ENCODE measurements around the gene TBC1D17. TPM values are rescaled to one million over a fixed set of nuclear protein-coding genes. Genes with fewer than 3 reads are reported as not detected.

TBC1D17 gene
- total RNA-seq, 5 donors from 2014 or later (not counting 1 experiment from before 2014, with no cell fraction given) = 46.5 to 102 (median 88.6) TPM

GRCh38 chr19:49839713-49840112 is 37.8 kb upstream of the TBC1D17 start:
- 100% methylated on average over 3 of the region's 11 CpGs for WGBS (ENCODE audit: insufficient coverage)
- no peak for ATAC-seq (replicated peaks in 1 of 4)
- H3K4me1 Mint-ChIP-seq = no peaks in the 10 kb centered on the region

DNA sequence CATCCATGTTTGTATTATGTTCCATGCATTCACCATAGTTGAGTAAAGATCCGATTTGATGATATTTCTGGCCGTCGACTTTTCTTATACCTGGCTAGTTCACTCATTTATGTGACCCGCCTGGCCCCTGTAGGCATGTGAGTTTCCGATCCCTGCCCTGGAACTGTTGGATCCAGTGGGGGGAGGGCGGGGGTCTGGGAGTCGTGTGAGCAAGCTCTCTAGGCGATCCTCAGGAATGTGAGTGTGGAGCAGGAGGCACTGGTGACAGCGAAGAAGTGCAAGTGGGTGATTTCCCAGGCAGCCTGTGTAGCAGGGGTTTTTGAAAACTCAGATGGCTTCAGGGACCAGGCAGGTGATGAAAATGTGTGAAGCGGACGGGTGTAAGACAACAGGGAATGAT is 37.2 kb upstream of the TBC1D17 start:
- peaks cover 8 to 31% of the 10 kb centered on the region in 2 donors for H3K36me3 ChIP-seq (ENCODE audit: control insufficient read depth in 2 of 2, extremely low read depth in 1 of 2, insufficient read depth in 1 of 2, low read length in 1 of 2)
- no peak overlapping the region for H3K4me3 Mint-ChIP-seq

More at GRCh38 chr19:49839713-49840112, 37.8 kb upstream of the TBC1D17 start:
- DNase-seq = no peak
- Histone ChIP-seq H3K36me3 (ENCODE audit: control insufficient read depth in 2 of 2, extremely low read depth in 1 of 2, insufficient read depth in 1 of 2, low read length in 1 of 2) (peaks cover 12 to 36% of the 10 kb centered on the region in 2 donors), H3K27ac (ENCODE audit: low read length) (no peak overlapping the region), H3K4me3 (ENCODE audit: control insufficient read depth in 1 of 2, extremely low read depth in 1 of 2, low read length in 1 of 2) (no peak overlapping the region), H3K27me3 (replicated peaks in 1 of 2; ENCODE audit: control insufficient read depth in 2 of 2, extremely low read depth in 1 of 2, insufficient read depth in 2 of 2, low read length in 1 of 2) (no peaks in the 10 kb centered on the region), H3K4me1 (ENCODE audit: control insufficient read depth in 1 of 2, extremely low read depth in 1 of 2, insufficient read depth in 2 of 2, low read length in 2 of 2) (no peaks in the 10 kb centered on the region), H3K9me3 (no peaks in the 10 kb centered on the region)
- POLR2A ChIA-PET = no interaction called here
- Mint-ChIP-seq H3K27ac (no peak overlapping the region), H3K27me3 (no peaks in the 10 kb centered on the region), H3K9me3 (no peaks in the 10 kb centered on the region), H3K4me3 (no peak overlapping the region), H3K36me3 (peaks cover 31% of the 10 kb centered on the region)
- CTCF ChIA-PET = no interaction called here

GRCh38 chr19:49840736-49841249 is 36.7 kb upstream of the TBC1D17 start:
- Mint-ChIP-seq H3K36me3 (peaks cover 24% of the 10 kb centered on the region), H3K27me3 (no peaks in the 10 kb centered on the region), H3K4me1 (no peaks in the 10 kb centered on the region), H3K9me3 (no peaks in the 10 kb centered on the region), H3K27ac (peak overlapping the region in 1 of 2 donors; percentile 39), H3K4me3 (no peak overlapping the region)
- no peak overlapping the region for H3K4me3 ChIP-seq (ENCODE audit: control insufficient read depth in 1 of 2, extremely low read depth in 1 of 2, low read length in 1 of 2)
- ATAC-seq (replicated peaks in 1 of 4) = no peak
- no peaks in the 10 kb centered on the region for H3K9me3 ChIP-seq
- H3K36me3 ChIP-seq (ENCODE audit: control insufficient read depth in 2 of 2, extremely low read depth in 1 of 2, insufficient read depth in 1 of 2, low read length in 1 of 2) = peaks cover 7 to 26% of the 10 kb centered on the region in 2 donors
- H3K27ac ChIP-seq (ENCODE audit: low read length) = no peak overlapping the region
- H3K4me1 ChIP-seq (ENCODE audit: control insufficient read depth in 1 of 2, extremely low read depth in 1 of 2, insufficient read depth in 2 of 2, low read length in 2 of 2) = no peaks in the 10 kb centered on the region
- CTCF ChIA-PET = no interaction called here
- POLR2A ChIA-PET = no interaction called here
- H3K27me3 ChIP-seq (replicated peaks in 1 of 2; ENCODE audit: control insufficient read depth in 2 of 2, extremely low read depth in 1 of 2, insufficient read depth in 2 of 2, low read length in 1 of 2) = no peaks in the 10 kb centered on the region
- WGBS (ENCODE audit: insufficient coverage) = 98% methylated on average over 12 of the region's 17 CpGs
- no peak for DNase-seq

More for the DNA sequence above, 37.2 kb upstream of the TBC1D17 start:
- ATAC-seq (replicated peaks in 1 of 4) (no peak), DNase-seq (no peak)
- 83% methylated on average over 3 of the region's 11 CpGs for WGBS (ENCODE audit: insufficient coverage)
- Histone ChIP-seq H3K27ac (ENCODE audit: low read length) (no peak overlapping the region), H3K4me3 (ENCODE audit: control insufficient read depth in 1 of 2, extremely low read depth in 1 of 2, low read length in 1 of 2) (no peak overlapping the region), H3K4me1 (ENCODE audit: control insufficient read depth in 1 of 2, extremely low read depth in 1 of 2, insufficient read depth in 2 of 2, low read length in 2 of 2) (no peaks in the 10 kb centered on the region), H3K9me3 (no peaks in the 10 kb centered on the region), H3K27me3 (replicated peaks in 1 of 2; ENCODE audit: control insufficient read depth in 2 of 2, extremely low read depth in 1 of 2, insufficient read depth in 2 of 2, low read length in 1 of 2) (no peaks in the 10 kb centered on the region)
- Mint-ChIP-seq H3K9me3 (no peaks in the 10 kb centered on the region), H3K4me1 (no peaks in the 10 kb centered on the region), H3K27me3 (no peaks in the 10 kb centered on the region), H3K27ac (no peak overlapping the region), H3K36me3 (peaks cover 25% of the 10 kb centered on the region)
- ChIA-PET CTCF (no interaction called here), POLR2A (no interaction called here)

DNA sequence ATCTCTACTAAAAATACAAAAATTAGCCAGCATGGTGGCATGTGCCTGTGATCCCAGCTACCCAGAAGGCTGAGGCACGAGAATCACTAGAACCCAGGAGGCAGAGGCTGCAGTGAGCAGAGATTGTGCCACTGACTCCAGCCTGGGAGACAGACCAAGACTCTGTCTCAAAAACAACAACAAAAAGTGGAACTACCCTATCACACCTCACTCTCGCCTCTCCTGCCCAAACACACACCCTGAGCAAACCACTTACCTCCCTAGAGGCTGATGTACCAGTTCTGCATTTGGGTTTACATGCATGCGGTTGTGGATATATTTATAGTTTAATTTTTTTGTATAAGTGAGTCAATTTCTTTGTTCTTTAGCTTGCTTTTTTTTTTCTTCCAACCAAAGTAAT is 34.2 kb upstream of the TBC1D17 start:
- DNase-seq (no peak), ATAC-seq (replicated peaks in 1 of 4) (no peak)
- H3K27ac ChIP-seq (ENCODE audit: low read length) = no peak overlapping the region
- CTCF ChIA-PET = no interaction called here
- Mint-ChIP-seq H3K4me3 (no peak overlapping the region), H3K27me3 (no peaks in the 10 kb centered on the region), H3K27ac (no peak overlapping the region), H3K4me1 (peaks cover 3 to 7% (median 4%) of the 10 kb centered on the region in 3 donors), H3K9me3 (no peaks in the 10 kb centered on the region), H3K36me3 (peaks cover 11% of the 10 kb centered on the region)
- no peaks in the 10 kb centered on the region for H3K9me3 ChIP-seq
- POLR2A ChIA-PET = no interaction called here
- H3K27me3 ChIP-seq (replicated peaks in 1 of 2; ENCODE audit: control insufficient read depth in 2 of 2, extremely low read depth in 1 of 2, insufficient read depth in 2 of 2, low read length in 1 of 2) = no peaks in the 10 kb centered on the region
- peaks cover 0 to 12% of the 10 kb centered on the region in 2 donors for H3K36me3 ChIP-seq (ENCODE audit: control insufficient read depth in 2 of 2, extremely low read depth in 1 of 2, insufficient read depth in 1 of 2, low read length in 1 of 2)
- WGBS (ENCODE audit: insufficient coverage) = 100% methylated on average over 1 of the region's 3 CpGs
- peaks cover 0 to 4% of the 10 kb centered on the region in 2 experiments for H3K4me1 ChIP-seq (ENCODE audit: control insufficient read depth in 1 of 2, extremely low read depth in 1 of 2, insufficient read depth in 2 of 2, low read length in 2 of 2)
- no peak overlapping the region for H3K4me3 ChIP-seq (ENCODE audit: control insufficient read depth in 1 of 2, extremely low read depth in 1 of 2, low read length in 1 of 2)

GRCh38 chr19:49844138-49845095 is 33.1 kb upstream of the TBC1D17 start:
- peaks cover 0 to 7% of the 10 kb centered on the region in 2 experiments for H3K4me1 ChIP-seq (ENCODE audit: control insufficient read depth in 1 of 2, extremely low read depth in 1 of 2, insufficient read depth in 2 of 2, low read length in 2 of 2)
- H3K27me3 ChIP-seq (replicated peaks in 1 of 2; ENCODE audit: control insufficient read depth in 2 of 2, extremely low read depth in 1 of 2, insufficient read depth in 2 of 2, low read length in 1 of 2) = no peaks in the 10 kb centered on the region
- H3K4me3 ChIP-seq (ENCODE audit: control insufficient read depth in 1 of 2, extremely low read depth in 1 of 2, low read length in 1 of 2) = no peak overlapping the region
- ATAC-seq (replicated peaks in 1 of 4) (no peak), DNase-seq (no peak)
- Mint-ChIP-seq H3K4me1 (peaks cover 14 to 17% (median 14%) of the 10 kb centered on the region in 3 donors), H3K9me3 (peaks cover 0 to 5% (median 5%) of the 10 kb centered on the region in 3 donors), H3K27ac (no peak overlapping the region), H3K36me3 (peaks cover 4% of the 10 kb centered on the region), H3K4me3 (no peak overlapping the region), H3K27me3 (no peaks in the 10 kb centered on the region)
- ChIA-PET CTCF (no interaction called here), POLR2A (no interaction called here)
- peaks cover 0 to 4% of the 10 kb centered on the region in 2 donors for H3K36me3 ChIP-seq (ENCODE audit: control insufficient read depth in 2 of 2, extremely low read depth in 1 of 2, insufficient read depth in 1 of 2, low read length in 1 of 2)
- no peaks in the 10 kb centered on the region for H3K9me3 ChIP-seq
- H3K27ac ChIP-seq (ENCODE audit: low read length) = no peak overlapping the region
- 90% methylated on average over 15 of the region's 18 CpGs for WGBS (ENCODE audit: insufficient coverage)

DNA sequence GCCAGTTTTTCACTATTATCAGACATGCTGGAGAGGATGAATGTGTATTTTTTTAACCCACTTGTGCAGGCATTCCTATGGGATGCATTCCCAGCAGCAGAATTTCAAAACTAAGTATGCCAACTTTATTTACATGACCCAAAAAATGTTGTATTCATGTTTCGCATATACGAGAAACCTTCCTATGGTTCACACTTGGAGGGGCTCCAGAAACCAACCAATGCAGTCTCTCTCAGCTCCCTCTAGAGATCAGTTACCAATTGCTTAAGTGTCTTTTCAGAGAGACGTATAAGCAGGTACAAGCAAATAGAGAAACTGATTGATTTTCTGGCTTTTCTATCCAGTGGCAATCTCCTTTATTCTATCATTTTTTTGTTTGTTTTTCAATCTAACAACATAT is 32.1 kb upstream of the TBC1D17 start:
- Histone ChIP-seq H3K4me1 (ENCODE audit: control insufficient read depth in 1 of 2, extremely low read depth in 1 of 2, insufficient read depth in 2 of 2, low read length in 2 of 2) (peaks cover 0 to 14% of the 10 kb centered on the region in 2 experiments), H3K9me3 (no peaks in the 10 kb centered on the region), H3K27me3 (replicated peaks in 1 of 2; ENCODE audit: control insufficient read depth in 2 of 2, extremely low read depth in 1 of 2, insufficient read depth in 2 of 2, low read length in 1 of 2) (no peaks in the 10 kb centered on the region), H3K4me3 (ENCODE audit: control insufficient read depth in 1 of 2, extremely low read depth in 1 of 2, low read length in 1 of 2) (no peak overlapping the region), H3K27ac (ENCODE audit: low read length) (no peak overlapping the region), H3K36me3 (ENCODE audit: control insufficient read depth in 2 of 2, extremely low read depth in 1 of 2, insufficient read depth in 1 of 2, low read length in 1 of 2) (no peaks in the 10 kb centered on the region)
- Mint-ChIP-seq H3K36me3 (peaks cover 4% of the 10 kb centered on the region), H3K27ac (no peak overlapping the region), H3K4me1 (peaks cover 21 to 25% (median 22%) of the 10 kb centered on the region in 3 donors), H3K9me3 (peaks cover 0 to 5% (median 5%) of the 10 kb centered on the region in 3 donors), H3K4me3 (no peak overlapping the region), H3K27me3 (no peaks in the 10 kb centered on the region)
- no peak for DNase-seq
- CTCF ChIA-PET = no interaction called here
- no peak for ATAC-seq (replicated peaks in 1 of 4)
- POLR2A ChIA-PET = no interaction called here
- 100% methylated on average over 2 of the region's 3 CpGs for WGBS (ENCODE audit: insufficient coverage)
